ENCODE results near the gene SLC37A4.
"Not testable (repeated sequence)": the region's sequence is repeated elsewhere in the genome, so short reads cannot be mapped to it uniquely, and the experiment has no call there.

The SLC37A4 gene

GRCh38 chr11:119041821-119042514 is 11.3 kb upstream of the SLC37A4 start:
- DNase-seq: no peak

DNA sequence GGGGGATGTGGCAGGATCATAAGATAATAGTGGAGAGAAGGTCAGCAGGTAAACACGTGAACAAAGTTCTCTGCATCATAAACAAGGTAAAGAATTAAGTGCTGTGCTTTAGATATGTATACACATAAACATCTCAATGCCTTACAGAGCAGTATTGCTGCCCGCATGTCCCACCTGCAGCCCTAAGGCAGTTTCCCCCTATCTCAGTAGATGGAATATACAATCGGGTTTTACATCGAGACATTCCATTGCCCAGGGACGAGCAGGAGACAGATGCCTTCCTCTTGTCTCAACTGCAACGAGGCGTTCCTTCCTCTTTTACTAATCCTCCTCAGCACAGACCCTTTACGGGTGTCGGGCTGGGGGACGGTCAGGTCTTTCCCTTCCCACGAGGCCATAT is 8.8 kb upstream of the SLC37A4 start:
- DNase-seq: not testable (repeated sequence)

DNA sequence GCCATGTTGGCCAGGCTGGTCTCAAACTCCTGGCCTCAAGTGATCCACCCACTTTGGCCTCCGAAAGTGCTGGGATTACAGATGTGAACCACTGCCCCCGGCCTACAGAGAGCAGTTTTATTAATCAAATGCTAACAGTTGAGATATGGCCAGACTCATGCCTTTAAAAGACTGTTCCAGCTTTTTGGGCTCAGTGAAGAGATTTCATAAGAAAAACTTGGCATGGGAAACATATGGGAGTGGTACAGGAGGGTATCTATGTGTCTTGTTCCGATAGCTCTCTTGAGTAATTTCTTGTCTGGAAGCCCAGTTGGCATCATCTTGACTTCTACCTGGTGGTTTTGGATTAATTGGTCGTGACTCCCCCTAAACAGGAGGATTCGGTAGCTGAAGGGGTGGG is 8.2 kb upstream of the SLC37A4 start:
- DNase-seq: no peak

DNA sequence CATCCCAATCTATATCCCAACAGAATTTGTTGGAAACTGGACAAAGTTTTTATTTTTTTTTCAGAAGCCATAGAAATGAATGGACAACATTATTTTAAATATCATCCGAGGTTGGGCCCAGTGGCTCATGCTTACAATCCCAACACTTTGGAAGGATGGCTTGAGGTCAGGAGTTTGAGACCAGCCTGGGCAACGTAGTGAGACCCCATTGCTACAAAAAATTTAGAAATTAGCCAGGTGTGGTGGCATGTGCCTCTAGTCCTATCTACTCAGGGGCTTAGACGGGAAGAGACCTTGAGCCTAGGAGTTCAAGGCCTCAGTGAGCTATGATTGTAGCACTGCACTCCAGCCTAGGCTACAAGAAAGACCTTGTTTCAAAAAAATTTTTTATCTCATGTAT is 4.1 kb upstream of the SLC37A4 start:
- DNase-seq: no peak

- DNase-seq: not testable (repeated sequence)
These were observed 2.7 kb upstream of the SLC37A4 start for GRCh38 chr11:119033421-119033820.

GRCh38 chr11:119031912-119032280 is 1.2 kb upstream of the SLC37A4 start:
- DNase-seq: no peak

DNA sequence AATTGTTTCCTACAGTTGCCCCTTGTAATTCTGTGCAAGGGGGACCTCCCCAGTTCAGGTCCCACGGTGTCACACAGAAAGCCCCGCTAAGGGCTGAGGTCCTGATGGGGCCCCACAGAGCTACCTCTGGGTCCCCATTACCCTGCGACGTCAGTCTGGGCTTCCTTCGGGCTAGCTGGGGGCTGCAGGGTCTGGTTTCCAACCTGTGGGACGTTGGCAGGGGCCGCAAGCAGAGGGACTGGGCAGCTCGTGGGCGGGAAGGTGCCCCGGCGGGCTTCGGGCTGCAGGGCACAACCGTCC is 698 bp downstream of the SLC37A4 start:
- DNase-seq: no peak

- no peak for DNase-seq
These were observed 1.2 kb downstream of the SLC37A4 start for GRCh38 chr11:119029340-119030028.

DNA sequence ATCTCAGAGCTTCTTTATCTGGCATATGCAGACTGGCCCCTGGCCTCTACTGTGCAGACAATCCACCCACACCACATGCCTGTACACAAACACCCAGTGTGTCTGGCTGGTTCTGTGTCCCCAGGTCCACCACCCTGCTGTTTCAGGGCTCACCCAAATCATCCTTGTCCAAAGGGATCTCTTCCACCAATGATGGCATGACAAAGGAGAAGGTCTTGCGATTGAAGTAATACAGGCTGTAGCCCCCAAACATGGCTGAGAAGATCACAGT is 1.7 kb downstream of the SLC37A4 start:
- DNase-seq: no peak

- no peak for DNase-seq
These were observed 2.2 kb downstream of the SLC37A4 start for GRCh38 chr11:119028346-119029068.

DNA sequence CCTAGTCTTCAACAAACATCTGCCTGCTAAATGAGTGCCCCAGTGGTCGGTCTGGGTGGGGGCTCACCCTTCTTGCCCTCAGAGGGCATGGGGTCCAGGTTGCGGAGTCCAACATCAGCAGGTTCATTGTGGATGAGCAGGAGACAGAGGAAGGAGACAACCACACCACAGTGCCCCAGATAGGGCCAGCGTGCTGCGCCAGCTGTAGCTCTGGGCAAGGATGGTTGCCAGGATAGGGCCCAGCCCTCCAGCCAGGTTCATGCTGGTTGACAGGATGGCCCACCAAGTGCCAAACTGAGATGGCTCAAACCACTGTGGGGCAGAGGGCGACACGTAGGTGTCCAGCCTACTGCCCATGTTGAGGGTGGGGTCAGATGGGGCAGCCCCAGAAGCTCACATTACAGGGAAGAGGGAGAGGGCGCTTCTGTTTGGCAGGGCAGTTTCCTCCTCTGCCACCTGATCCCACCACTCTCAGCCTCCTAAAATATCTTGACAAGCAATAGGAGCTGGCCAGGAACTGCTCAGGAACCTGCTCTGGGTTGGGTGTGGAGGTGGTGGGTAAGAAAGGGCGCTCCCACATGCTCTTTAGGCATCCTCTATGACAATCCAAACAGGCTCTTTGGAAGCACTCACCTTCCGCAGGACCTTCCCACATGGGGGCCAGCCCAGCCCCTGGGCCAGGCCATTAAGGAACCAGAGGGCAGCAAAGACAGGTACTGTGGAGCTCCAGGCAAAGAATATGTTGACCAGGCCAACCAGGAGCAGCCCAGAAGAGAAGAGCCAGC is 2.9 kb downstream of the SLC37A4 start:
- DNase-seq: no peak

GRCh38 chr11:119026970-119027369 is 3.7 kb downstream of the SLC37A4 start:
- no peak for DNase-seq

- no peak for DNase-seq
These were observed 4.5 kb downstream of the SLC37A4 start for GRCh38 chr11:119025978-119026766.

DNA sequence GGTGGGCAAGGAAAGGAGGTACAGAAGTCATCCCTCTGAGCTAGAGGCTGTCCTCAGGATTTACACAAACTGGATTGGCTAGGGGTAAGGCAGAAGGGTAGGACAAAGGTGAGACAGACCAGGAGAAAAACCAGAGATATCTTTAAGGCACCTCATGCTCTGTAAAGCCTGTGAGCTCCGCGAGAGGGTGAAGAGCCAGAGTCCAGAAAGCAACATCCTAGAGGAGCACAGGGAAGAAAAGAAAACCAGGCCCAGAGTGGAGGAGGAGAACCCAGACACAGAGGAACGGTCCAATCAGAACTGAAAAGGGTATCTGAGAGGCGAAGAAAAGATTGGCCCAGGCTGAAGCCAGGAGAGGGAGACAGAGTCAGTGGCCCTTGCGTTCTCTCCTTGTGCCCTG is 5.1 kb downstream of the SLC37A4 start:
- no peak for DNase-seq

- no peak for DNase-seq
These were observed 5.6 kb downstream of the SLC37A4 start for GRCh38 chr11:119025099-119025473.

DNA sequence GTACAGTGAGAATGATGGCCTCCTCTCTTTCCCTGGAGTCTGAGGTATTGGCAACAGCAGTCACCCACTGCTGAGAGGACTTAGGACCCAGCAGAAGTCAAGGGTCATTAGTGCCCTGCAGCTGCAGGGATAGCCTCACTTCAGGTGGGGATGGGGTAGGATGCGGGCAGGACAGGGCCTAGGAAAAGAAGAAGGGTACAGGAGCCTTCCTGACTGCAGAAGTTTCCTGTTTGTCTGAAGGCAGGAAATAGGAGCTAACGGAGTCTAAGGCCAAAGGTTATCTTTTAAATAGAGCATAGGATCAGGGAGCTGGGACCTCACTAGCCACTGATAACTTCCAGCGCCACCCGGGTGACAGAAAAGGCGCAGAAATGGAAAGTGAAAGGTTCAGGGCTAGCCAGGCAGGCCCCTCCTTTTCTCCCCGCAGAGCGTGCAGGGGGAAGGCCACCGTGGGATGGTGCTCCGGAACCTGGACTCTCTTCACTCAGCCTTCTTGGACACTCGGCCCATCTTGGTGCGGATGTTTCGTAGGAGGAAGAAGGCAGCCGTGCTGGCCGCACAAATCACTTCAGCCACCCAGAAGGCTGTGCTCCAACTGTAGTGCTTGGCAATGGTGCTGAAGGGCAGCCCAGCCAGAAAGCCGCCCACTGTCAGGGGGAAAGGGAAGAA is 6.1 kb downstream of the SLC37A4 start:
- DNase-seq: no peak

- DNase-seq: no peak
These were observed 6.9 kb downstream of the SLC37A4 start for GRCh38 chr11:119023741-119024140.

GRCh38 chr11:119021631-119022030 is 9.0 kb downstream of the SLC37A4 start:
- no peak for DNase-seq

DNA sequence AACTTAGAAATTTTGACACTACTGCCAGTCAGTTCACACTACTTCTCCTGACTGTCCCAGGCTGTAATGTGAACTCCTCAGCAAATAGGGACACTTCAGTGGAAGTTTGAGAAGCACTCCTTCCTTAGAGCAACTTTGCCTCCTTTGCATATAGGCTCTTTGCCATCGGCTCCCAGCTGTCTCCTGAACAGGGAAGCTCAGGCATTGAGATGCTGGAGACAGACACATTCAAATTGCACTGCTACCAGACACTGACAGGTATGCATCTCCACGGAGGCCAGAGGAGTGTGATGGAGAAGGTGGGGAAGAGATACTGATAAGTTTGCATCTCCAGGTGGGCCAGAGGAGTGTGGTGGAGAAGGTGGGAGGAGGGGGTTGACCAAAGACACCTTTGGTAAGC is 10.7 kb downstream of the SLC37A4 start:
- no peak for DNase-seq

- no peak for DNase-seq
These were observed 12.4 kb downstream of the SLC37A4 start, which contains the start of the genes RPS25 and TRAPPC4 for GRCh38 chr11:119018074-119018938. RPS25 (minus strand) TSS chr11:119018343; CDS start chr11:119018284, 59 bp downstream. TRAPPC4 (plus strand) TSS chr11:119018766; CDS start chr11:119018796, 30 bp downstream.

GRCh38 chr11:119017377-119017776 is 13.3 kb downstream of the SLC37A4 start:
- not testable (repeated sequence) for DNase-seq
